HL-60 (cell line): ENCODE data around the gene GRID2IP.

Experiments used
- DNase-seq, 2 experiments: peaks; one replicate each; pipeline ENCODE4 v3.0.0-alpha.2; 2010 to 2020; ENCODE audit warnings: low read depth in 1 of 2, low spot score in 1 of 2
- H3K27ac ChIP-seq: fragments of 250-450 bp; sonication (Bioruptor Pico); replicated peaks from 2 replicates; pipeline ENCODE4 v1.5.1; 2020; ENCODE audit warnings: mild to moderate bottlenecking, moderate library complexity
- H3K27me3 ChIP-seq: fragments of 250-450 bp; sonication (Bioruptor Pico); 2 replicates; pipeline ENCODE4 v1.5.1; 2021; ENCODE audit warnings: mild to moderate bottlenecking, moderate library complexity; ENCODE audit not compliant: insufficient read depth, poor library complexity, severe bottlenecking
- H3K4me3 ChIP-seq: replicated peaks from 2 replicates; pipeline ENCODE4 v1.5.1; 2011; ENCODE audit warnings: mild to moderate bottlenecking, control low read depth, low read length; ENCODE audit not compliant: insufficient read depth
- CTCF ChIP-seq: IDR thresholded peaks from one replicate; pipeline ENCODE4 v1.5.1; 2011; ENCODE audit warnings: low read length, control low read depth, inconsistent platforms; ENCODE audit not compliant: insufficient read depth
- GABPA ChIP-seq: IDR thresholded peaks from 2 replicates; pipeline ENCODE4 v1.6.1; 2012; ENCODE audit warnings: low read depth
- POLR2AphosphoS5 ChIP-seq: IDR thresholded peaks from 2 replicates; pipeline ENCODE4 v1.6.1; 2012; ENCODE audit warnings: low read depth
- REST ChIP-seq: IDR thresholded peaks from 2 replicates; pipeline ENCODE4 v1.6.1; 2012; ENCODE audit warnings: low read depth; ENCODE audit not compliant: insufficient replicate concordance
- SPI1 ChIP-seq: IDR thresholded peaks from 2 replicates; pipeline ENCODE4 v1.6.1; 2012; ENCODE audit warnings: low read depth, mild to moderate bottlenecking, borderline replicate concordance

The GRID2IP gene

GRCh38 chr7:6532516-6532915 is 18.7 kb downstream of the GRID2IP start:
- Histone ChIP-seq H3K27ac (no peak overlapping the region), H3K27me3 (peaks cover 28% of the 10 kb centered on the region), H3K4me3 (no peak overlapping the region)
- TF ChIP-seq SPI1 = no peak
- no peak for DNase-seq

GRCh38 chr7:6531492-6532279 is 19.6 kb downstream of the GRID2IP start:
- no peak for TF ChIP-seq POLR2AphosphoS5
- TF ChIP-seq CTCF = no peak
- no peak for TF ChIP-seq SPI1
- TF ChIP-seq GABPA = no peak
- TF ChIP-seq REST = no peak
- Histone ChIP-seq H3K4me3 (no peak overlapping the region), H3K27ac (no peak overlapping the region), H3K27me3 (peaks cover 36% of the 10 kb centered on the region)
- no peak for DNase-seq

- peak overlapping the region; percentile 27 for H3K4me3 ChIP-seq
- no peak overlapping the region for H3K27ac ChIP-seq
- H3K27me3 ChIP-seq = peaks cover 32% of the 10 kb centered on the region
- no peak for TF ChIP-seq SPI1
- DNase-seq = peak in 1 of 2 experiments; percentile 14
These were observed 20.4 kb downstream of the GRID2IP start for GRCh38 chr7:6530626-6531491.

- no peak for DNase-seq
- no peak for TF ChIP-seq REST
- TF ChIP-seq POLR2AphosphoS5 = no peak
- no peak for TF ChIP-seq SPI1
- TF ChIP-seq CTCF = no peak
- no peak for TF ChIP-seq GABPA
- Histone ChIP-seq H3K4me3 (no peak overlapping the region), H3K27me3 (peaks cover 32% of the 10 kb centered on the region), H3K27ac (no peak overlapping the region)
These were observed 21.6 kb downstream of the GRID2IP start for GRCh38 chr7:6529643-6530042.
